SK-N-SH (cell line): ENCODE data around the gene OST4. TPM values are rescaled to one million over a fixed set of nuclear protein-coding genes. Genes with fewer than 3 reads are reported as not detected.

Source experiments
- CTCF ChIA-PET: fragments of 300-600, 350-600 bp; formaldehyde crosslinking; extraction: SDS; loops from one replicate; lab custom pipeline; 2021; lab: Yijun Ruan, JAX
- POLR2A ChIA-PET: fragments of 350-600 bp; sonication (Branson Sonifier 250); formaldehyde crosslinking; extraction: SDS; loops from one replicate; lab custom pipeline; 2020; ENCODE audit warnings: antibody characterized with exemption, inconsistent platforms; lab: Yijun Ruan, JAX
- DNase-seq: peaks from one replicate; pipeline ENCODE4 v3.0.0; 2012
- H2AFZ ChIP-seq: fragments of 200-600 bp; sonication (generic); 2 replicates; pipeline ENCODE4 v1.8.1; 2016; ENCODE audit warnings: antibody characterized with exemption, mild to moderate bottlenecking, low read depth
- H3F3A ChIP-seq: fragments of 200-600 bp; sonication (generic); replicated peaks from 2 replicates; pipeline ENCODE3; 2016; ENCODE audit warnings: antibody characterized with exemption, mild to moderate bottlenecking; ENCODE audit not compliant: insufficient read depth
- H3K27ac ChIP-seq, 2 experiments: fragments of 200-500 bp in 1 of 2; fragments of 200-600 bp in 1 of 2; sonication (Bioruptor generic) in 1 of 2; sonication (generic), shearing (Covaris generic) in 1 of 2; 2 replicates each; pipeline versions ENCODE4 v1.5.1 to v1.6.1; 2014 to 2016; ENCODE audit warnings: low read depth in 2 of 2, inconsistent platforms in 1 of 2, low read length in 1 of 2, mild to moderate bottlenecking in 1 of 2, mixed read lengths in 1 of 2
- H3K27me3 ChIP-seq: fragments of 200-600 bp; sonication (generic), shearing (Covaris generic); 2 replicates; pipeline ENCODE4 v1.6.1; 2016; ENCODE audit warnings: mixed run types; ENCODE audit not compliant: insufficient read depth
- H3K36me3 ChIP-seq, 2 experiments: fragments of 200-500 bp in 1 of 2; fragments of 200-600 bp in 1 of 2; sonication (Bioruptor generic) in 1 of 2; sonication (generic) in 1 of 2; replicated peaks in 1 of 2; 2 replicates each; pipeline versions ENCODE3 to v1.5.1; 2014 to 2016; ENCODE audit warnings: low read length in 1 of 2, mild to moderate bottlenecking in 1 of 2; ENCODE audit not compliant: insufficient read depth in 2 of 2, control insufficient read depth in 1 of 2
- H3K4me1 ChIP-seq, 2 experiments: fragments of 200-500 bp in 1 of 2; fragments of 200-600 bp in 1 of 2; sonication (Bioruptor generic) in 1 of 2; sonication (generic), shearing (Covaris generic) in 1 of 2; 2 replicates each; pipeline versions ENCODE4 v1.5.1 to v1.6.1; 2014 to 2016; ENCODE audit warnings: low read depth in 1 of 2, low read length in 1 of 2, mixed run types in 1 of 2; ENCODE audit not compliant: insufficient read depth in 2 of 2, control insufficient read depth in 1 of 2
- H3K4me2 ChIP-seq: fragments of 200-600 bp; sonication (generic), shearing (Covaris generic); 2 replicates; pipeline ENCODE4 v1.6.1; 2017; ENCODE audit warnings: mixed run types
- H3K4me3 ChIP-seq, 2 experiments: fragments of 200-500 bp in 1 of 2; fragments of 200-600 bp in 1 of 2; sonication (Bioruptor generic) in 1 of 2; sonication (generic), shearing (Covaris generic) in 1 of 2; 2 replicates each; pipeline versions ENCODE4 v1.5.1 to v1.8.1; 2014 to 2016; ENCODE audit warnings: low read depth in 2 of 2, inconsistent platforms in 1 of 2, low read length in 1 of 2, mild to moderate bottlenecking in 1 of 2, mixed read lengths in 1 of 2, moderate library complexity in 1 of 2
- H3K79me2 ChIP-seq: fragments of 200-600 bp; sonication (generic); 2 replicates; pipeline ENCODE4 v1.8.1; 2017; ENCODE audit warnings: mild to moderate bottlenecking; ENCODE audit not compliant: insufficient read depth
- H3K9ac ChIP-seq: fragments of 200-600 bp; sonication (generic); 2 replicates; pipeline ENCODE4 v1.6.1; 2017; ENCODE audit warnings: mixed run types
- H3K9me2 ChIP-seq: fragments of 200-600 bp; sonication (generic); 2 replicates; pipeline ENCODE4 v1.6.1; 2017; ENCODE audit warnings: mixed run types
- H3K9me3 ChIP-seq: fragments of 200-600 bp; sonication (generic); 2 replicates; pipeline ENCODE4 v1.6.1; 2017; ENCODE audit warnings: mixed run types, mild to moderate bottlenecking, moderate library complexity
- H4K20me1 ChIP-seq: fragments of 200-600 bp; sonication (generic); 2 replicates; pipeline ENCODE4 v1.6.1; 2017; ENCODE audit warnings: mild to moderate bottlenecking, mixed run types; ENCODE audit not compliant: insufficient read depth
- CHD2 ChIP-seq: fragments of 150-350 bp; IDR thresholded peaks from 2 replicates; pipeline ENCODE4 v1.6.1; 2018; ENCODE audit warnings: low read length; ENCODE audit not compliant: partially characterized antibody
- ELF1 ChIP-seq: IDR thresholded peaks from 2 replicates; pipeline ENCODE4 v1.4.0; 2012
- FOSL2 ChIP-seq: IDR thresholded peaks from 2 replicates; pipeline ENCODE4 v1.4.0; 2012; ENCODE audit warnings: low read depth, mild to moderate bottlenecking, moderate library complexity, borderline replicate concordance
- FOXJ3 ChIP-seq: sonication (generic); formaldehyde crosslinking; IDR thresholded peaks from 2 replicates; pipeline ENCODE4 v1.5.1; 2020; ENCODE audit warnings: mild to moderate bottlenecking, missing genetic modification reagents
- GABPA ChIP-seq: IDR thresholded peaks from 2 replicates; pipeline ENCODE4 v1.4.0; 2012; ENCODE audit warnings: low read depth, mild to moderate bottlenecking
- MAX ChIP-seq: IDR thresholded peaks from 2 replicates; pipeline ENCODE4 v1.4.0; 2012; ENCODE audit warnings: low read depth
- MXI1 ChIP-seq: IDR thresholded peaks from 2 replicates; pipeline ENCODE4 v1.6.1; 2012; ENCODE audit warnings: mild to moderate bottlenecking, low read depth, low read length, improper control_type of control experiment
- NRF1 ChIP-seq: IDR thresholded peaks from 2 replicates; pipeline ENCODE4 v1.6.1; 2012; ENCODE audit warnings: low read depth, mild to moderate bottlenecking, low read length
- POLR2AphosphoS5 ChIP-seq: IDR thresholded peaks from 2 replicates; pipeline ENCODE4 v1.6.1; 2012; ENCODE audit warnings: low read depth, low read length
- RAD21 ChIP-seq: IDR thresholded peaks from 2 replicates; pipeline ENCODE4 v1.6.1; 2012; ENCODE audit warnings: mild to moderate bottlenecking, low read length
- RCOR1 ChIP-seq: fragments of 150-350 bp; IDR thresholded peaks from 2 replicates; pipeline ENCODE4 v1.6.1; 2017; ENCODE audit warnings: antibody characterized with exemption, low read length
- SIN3A ChIP-seq: IDR thresholded peaks from 2 replicates; pipeline ENCODE4 v1.6.1; 2012; ENCODE audit warnings: low read depth, mild to moderate bottlenecking, low read length, moderate library complexity, borderline replicate concordance
- TAF1 ChIP-seq: IDR thresholded peaks from 2 replicates; pipeline ENCODE4 v1.6.1; 2012; ENCODE audit warnings: low read depth, mild to moderate bottlenecking, low read length, moderate library complexity, borderline replicate concordance
- WGBS: methylation state at CpG from one replicate; pipeline ENCODE4 v1.1.6; 2017; ENCODE audit warnings: low lambda C conversion rate; 5-methylcytosine and 5-hydroxymethylcytosine counted together
- polyA plus RNA-seq, 3 experiments: library from polyadenylated mRNA; depleted of rRNA; stranded (reverse); fragments of >200 nt; gene quantifications; 2 replicates each; pipeline ENCODE4 v1.2.3, GENCODE V29; 2012
- TF ChIP-seq, protein P1 (sequence below): IDR thresholded peaks from 2 replicates; pipeline ENCODE4 v1.4.0; 2012; ENCODE audit warnings: low read depth, borderline replicate concordance
- TF ChIP-seq, protein P2 (sequence below): IDR thresholded peaks from 2 replicates; pipeline ENCODE4; 2012

Gene OST4
- polyA plus RNA-seq, 1 of the 3 experiments (the other 2 are of a cell fraction): 1,851 TPM

GRCh38 chr2:27032495-27033252 lies 38.8 kb downstream of the OST4 start, which contains the start of gene TMEM214:
Gene TMEM214, plus strand, starts transcription at chr2:27032965. Its CDS starts 51 bp downstream, at chr2:27033016.
- Histone ChIP-seq H3K36me3 (peaks cover 28 to 32% of the 10 kb centered on the region in 2 experiments), H3K4me1 (peaks cover 8 to 17% of the 10 kb centered on the region in 2 experiments; a peak in 3 of 4 replicates), H3K4me2 (peak within 1 kb of the TSS; percentile 98), H3K4me3 (peak within 1 kb of the TSS; percentile 87 to 95), H2AFZ (peak within 1 kb of the TSS; percentile 95), H3K27me3 (no peaks in the 10 kb centered on the region), H4K20me1 (no peaks in the 10 kb centered on the region; the same call in 1 of the 2 replicates), H3F3A (no peaks in the 10 kb centered on the region), H3K9me2 (no peaks in the 10 kb centered on the region), H3K79me2 (peaks cover 60% of the 10 kb centered on the region), H3K9ac (peak within 1 kb of the TSS; percentile 92), H3K27ac (peak within 1 kb of the TSS; percentile 54 to 75; a peak in 2 of 4 replicates), H3K9me3 (no peaks in the 10 kb centered on the region)
- under 1% methylated on average over 49 of the region's 76 CpGs for WGBS
- CTCF ChIA-PET: interaction anchor here (1.0 to 33.3 kb wide), 12 partner anchors 10 to 247 kb away, joined by 3 to 1017 read pairs (median 6); partner anchors contain the start of genes AGBL5, EMILIN1, KHK and MAPRE3
- DNase-seq: peak; percentile 99
- POLR2A ChIA-PET: interaction anchor here (1.2 to 3.0 kb wide), 5 partner anchors 10 to 54 kb away, joined by 3 to 16 read pairs (median 6); partner anchors contain the start of genes AGBL5, KHK and OST4
- peak; percentile 54 for TF ChIP-seq NRF1
- TF ChIP-seq RCOR1: 0 out of 2 replicates have a peak, but pooled peaks have one; percentile 55
- TF ChIP-seq FOSL2: no peak
- TF ChIP-seq POLR2AphosphoS5: peak; percentile 85
- no peak for TF ChIP-seq RAD21
- TF ChIP-seq TAF1: peak; percentile 76
- peak; percentile 54; the same call in 1 of the 2 replicates for TF ChIP-seq GABPA
- peak; percentile 96 for TF ChIP-seq MXI1
- no peak for TF ChIP-seq MAX
- TF ChIP-seq ELF1: peak; percentile 62
- TF ChIP-seq FOXJ3 (CRISPR knock-in tag): no peak
- TF ChIP-seq, protein P1, sequence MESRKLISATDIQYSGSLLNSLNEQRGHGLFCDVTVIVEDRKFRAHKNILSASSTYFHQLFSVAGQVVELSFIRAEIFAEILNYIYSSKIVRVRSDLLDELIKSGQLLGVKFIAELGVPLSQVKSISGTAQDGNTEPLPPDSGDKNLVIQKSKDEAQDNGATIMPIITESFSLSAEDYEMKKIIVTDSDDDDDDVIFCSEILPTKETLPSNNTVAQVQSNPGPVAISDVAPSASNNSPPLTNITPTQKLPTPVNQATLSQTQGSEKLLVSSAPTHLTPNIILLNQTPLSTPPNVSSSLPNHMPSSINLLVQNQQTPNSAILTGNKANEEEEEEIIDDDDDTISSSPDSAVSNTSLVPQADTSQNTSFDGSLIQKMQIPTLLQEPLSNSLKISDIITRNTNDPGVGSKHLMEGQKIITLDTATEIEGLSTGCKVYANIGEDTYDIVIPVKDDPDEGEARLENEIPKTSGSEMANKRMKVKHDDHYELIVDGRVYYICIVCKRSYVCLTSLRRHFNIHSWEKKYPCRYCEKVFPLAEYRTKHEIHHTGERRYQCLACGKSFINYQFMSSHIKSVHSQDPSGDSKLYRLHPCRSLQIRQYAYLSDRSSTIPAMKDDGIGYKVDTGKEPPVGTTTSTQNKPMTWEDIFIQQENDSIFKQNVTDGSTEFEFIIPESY: peak; percentile 45
- peak; percentile 91 for TF ChIP-seq CHD2
- TF ChIP-seq, protein P2, sequence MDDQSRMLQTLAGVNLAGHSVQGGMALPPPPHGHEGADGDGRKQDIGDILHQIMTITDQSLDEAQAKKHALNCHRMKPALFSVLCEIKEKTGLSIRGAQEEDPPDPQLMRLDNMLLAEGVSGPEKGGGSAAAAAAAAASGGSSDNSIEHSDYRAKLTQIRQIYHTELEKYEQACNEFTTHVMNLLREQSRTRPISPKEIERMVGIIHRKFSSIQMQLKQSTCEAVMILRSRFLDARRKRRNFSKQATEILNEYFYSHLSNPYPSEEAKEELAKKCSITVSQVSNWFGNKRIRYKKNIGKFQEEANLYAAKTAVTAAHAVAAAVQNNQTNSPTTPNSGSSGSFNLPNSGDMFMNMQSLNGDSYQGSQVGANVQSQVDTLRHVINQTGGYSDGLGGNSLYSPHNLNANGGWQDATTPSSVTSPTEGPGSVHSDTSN: 0 out of 2 replicates have a peak, but pooled peaks have one; percentile 36
- peak; percentile 90; the same call in 1 of the 2 replicates for TF ChIP-seq SIN3A
